ENCODE measurements around the gene HUNK.

- no peak for TF ChIP-seq EZH2phosphoT487 (IDR thresholded peaks at IDR 0.05; ENCODE audit: borderline replicate concordance, low read length)
- no peak for TF ChIP-seq CTCF (IDR thresholded peaks at IDR 0.05; ENCODE audit: low read depth, low read length, poor library complexity, severe bottlenecking)
Observed at GRCh38 chr21:31986035-31986856, 113.4 kb downstream of the HUNK start.

Measured in DOHH2 (cell line).